ENCODE results near the gene APOL6. TPM values are rescaled to one million over a fixed set of nuclear protein-coding genes. Genes with fewer than 3 reads are reported as not detected.

APOL6 gene
- total RNA-seq, 1 donor, result 39.3 TPM

DNA sequence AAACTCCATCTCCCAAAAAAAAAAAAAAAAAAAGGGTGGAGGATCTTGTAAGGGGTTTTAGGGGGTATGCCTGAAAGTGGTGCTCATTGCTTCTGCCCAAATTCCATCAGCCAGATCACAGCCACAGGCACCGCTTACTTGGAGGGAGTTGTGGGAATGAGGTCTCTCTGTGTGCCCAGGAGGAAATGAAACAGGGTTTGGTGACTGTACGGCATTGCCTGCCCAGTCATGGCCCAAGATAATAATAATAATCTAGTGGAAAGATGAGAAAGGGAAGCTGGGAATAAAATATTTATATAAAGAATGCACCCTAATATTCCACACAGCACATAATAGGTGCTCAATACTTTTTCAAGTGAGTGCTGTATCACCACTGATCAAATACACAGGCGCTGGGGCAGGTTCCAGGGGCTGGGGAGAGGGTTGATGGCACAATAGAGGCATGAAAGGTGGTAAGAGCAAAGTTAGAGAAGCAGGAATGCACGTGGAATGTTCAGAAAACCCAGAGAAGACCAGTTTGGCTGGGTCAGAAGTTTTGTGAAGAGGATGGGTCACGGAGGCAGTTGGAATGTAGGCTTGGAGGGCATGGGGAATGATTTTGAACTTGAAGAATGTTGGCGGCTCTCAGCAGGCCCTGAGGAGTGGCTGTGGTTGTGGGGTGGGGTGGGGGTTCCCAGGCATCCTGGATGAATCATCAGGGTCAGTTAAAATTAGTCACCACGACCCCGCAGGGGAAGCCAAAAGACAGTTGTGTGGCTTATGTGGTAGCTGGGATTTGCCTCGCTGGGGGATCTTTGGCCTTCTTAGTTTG lies 18.6 kb upstream of the APOL6 start:
- TF ChIP-seq, protein P1, sequence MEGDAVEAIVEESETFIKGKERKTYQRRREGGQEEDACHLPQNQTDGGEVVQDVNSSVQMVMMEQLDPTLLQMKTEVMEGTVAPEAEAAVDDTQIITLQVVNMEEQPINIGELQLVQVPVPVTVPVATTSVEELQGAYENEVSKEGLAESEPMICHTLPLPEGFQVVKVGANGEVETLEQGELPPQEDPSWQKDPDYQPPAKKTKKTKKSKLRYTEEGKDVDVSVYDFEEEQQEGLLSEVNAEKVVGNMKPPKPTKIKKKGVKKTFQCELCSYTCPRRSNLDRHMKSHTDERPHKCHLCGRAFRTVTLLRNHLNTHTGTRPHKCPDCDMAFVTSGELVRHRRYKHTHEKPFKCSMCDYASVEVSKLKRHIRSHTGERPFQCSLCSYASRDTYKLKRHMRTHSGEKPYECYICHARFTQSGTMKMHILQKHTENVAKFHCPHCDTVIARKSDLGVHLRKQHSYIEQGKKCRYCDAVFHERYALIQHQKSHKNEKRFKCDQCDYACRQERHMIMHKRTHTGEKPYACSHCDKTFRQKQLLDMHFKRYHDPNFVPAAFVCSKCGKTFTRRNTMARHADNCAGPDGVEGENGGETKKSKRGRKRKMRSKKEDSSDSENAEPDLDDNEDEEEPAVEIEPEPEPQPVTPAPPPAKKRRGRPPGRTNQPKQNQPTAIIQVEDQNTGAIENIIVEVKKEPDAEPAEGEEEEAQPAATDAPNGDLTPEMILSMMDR (IDR thresholded peaks at IDR 0.05; ENCODE audit: insufficient read depth, low read depth, low read length), result no peak
- no peak overlapping the region for H3K4me3 ChIP-seq (ENCODE audit: low read depth, low read length)
- DNase-seq (ENCODE audit: low read depth), result peak; percentile 97

DNA sequence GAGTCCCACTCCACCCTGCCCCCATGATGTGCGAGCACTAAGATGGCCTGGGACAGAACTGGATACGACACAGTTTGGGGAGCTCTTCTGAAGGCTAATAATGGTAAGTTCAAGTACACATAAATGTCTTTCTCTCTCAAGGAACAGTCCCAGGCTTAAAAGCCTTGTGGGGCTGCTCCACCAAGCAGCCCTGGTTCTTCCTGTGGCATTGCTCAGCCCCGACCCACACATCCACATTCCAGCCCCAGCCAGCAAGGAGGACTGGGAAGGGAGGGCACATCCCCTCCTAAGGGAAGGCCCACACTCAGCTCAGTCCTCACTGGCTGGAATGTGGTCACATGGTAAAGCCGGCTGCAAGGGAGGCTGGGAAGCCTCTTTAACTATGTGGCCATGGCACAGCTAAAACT lies 17.9 kb upstream of the APOL6 start:
- TF ChIP-seq, protein P1 (IDR thresholded peaks at IDR 0.05; ENCODE audit: insufficient read depth, low read depth, low read length), result no peak
- DNase-seq (ENCODE audit: low read depth), result peak; percentile 37
- H3K4me3 ChIP-seq (ENCODE audit: low read depth, low read length), result no peak overlapping the region

DNA sequence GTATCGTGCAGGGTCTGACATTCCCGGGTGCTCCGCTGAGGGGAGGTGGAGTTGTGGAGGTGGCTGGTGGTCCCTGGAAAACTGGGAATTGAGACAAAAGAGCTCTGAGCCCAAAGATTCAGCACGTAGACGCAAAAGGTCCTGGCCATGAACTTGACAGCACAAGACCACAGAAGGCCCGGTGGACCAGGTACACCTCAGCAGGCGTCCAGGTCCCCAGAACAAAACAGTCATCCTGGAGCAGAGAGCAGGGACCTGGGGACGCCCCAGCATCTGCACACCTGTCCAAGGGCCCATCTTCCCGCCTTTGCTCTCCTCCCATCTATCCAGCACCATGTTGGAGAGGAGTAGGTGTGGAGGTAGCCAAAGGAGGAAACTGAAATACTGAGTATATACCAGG lies 17.4 kb upstream of the APOL6 start:
- TF ChIP-seq, protein P1 (IDR thresholded peaks at IDR 0.05; ENCODE audit: insufficient read depth, low read depth, low read length), result no peak
- no peak for DNase-seq (ENCODE audit: low read depth)
- H3K4me3 ChIP-seq (ENCODE audit: low read depth, low read length), result no peak overlapping the region

DNA sequence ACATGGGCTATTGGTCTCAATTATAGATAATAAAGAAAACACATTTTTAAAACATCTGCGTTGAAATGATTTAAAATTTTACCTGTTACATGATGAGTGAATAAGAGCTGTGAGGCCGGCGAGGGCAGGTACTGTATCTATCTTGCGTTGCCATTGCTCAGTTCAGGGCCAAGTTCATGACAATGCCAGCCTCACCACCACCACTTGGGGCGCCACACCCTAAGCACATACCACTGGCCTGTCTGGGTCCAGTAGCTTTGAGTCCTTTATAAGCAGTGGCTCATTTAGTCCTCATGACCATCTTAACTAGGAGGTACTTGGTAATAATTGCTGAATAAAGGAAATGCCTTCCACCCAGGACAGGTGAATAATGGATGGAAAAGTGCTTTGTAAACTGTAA lies 16.6 kb upstream of the APOL6 start:
- no peak overlapping the region for H3K4me3 ChIP-seq (ENCODE audit: low read depth, low read length)
- peak; percentile 36 for DNase-seq (ENCODE audit: low read depth)
- TF ChIP-seq, protein P1 (IDR thresholded peaks at IDR 0.05; ENCODE audit: insufficient read depth, low read depth, low read length), result peak; percentile 57

DNA sequence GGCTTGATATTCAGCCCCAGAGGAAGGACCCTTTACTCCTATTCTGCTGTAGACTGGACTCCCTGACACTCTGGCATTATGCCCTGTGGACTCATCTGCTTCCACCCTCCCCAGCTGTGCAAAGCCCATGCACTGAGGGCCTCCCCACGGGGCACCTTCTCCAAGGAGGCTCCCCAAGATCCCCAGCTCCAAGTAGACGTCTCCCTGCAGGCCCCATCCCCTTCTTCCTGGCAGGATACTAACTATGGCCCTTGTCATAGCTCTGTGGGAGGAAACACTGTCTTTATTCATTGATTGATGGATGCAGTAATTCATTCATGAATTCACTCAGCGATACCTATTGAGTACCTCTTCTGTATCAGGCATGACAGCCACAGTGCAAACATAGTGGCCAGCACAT lies 15.3 kb upstream of the APOL6 start:
- no peak for DNase-seq (ENCODE audit: low read depth)
- TF ChIP-seq, protein P1 (IDR thresholded peaks at IDR 0.05; ENCODE audit: insufficient read depth, low read depth, low read length), result no peak

DNA sequence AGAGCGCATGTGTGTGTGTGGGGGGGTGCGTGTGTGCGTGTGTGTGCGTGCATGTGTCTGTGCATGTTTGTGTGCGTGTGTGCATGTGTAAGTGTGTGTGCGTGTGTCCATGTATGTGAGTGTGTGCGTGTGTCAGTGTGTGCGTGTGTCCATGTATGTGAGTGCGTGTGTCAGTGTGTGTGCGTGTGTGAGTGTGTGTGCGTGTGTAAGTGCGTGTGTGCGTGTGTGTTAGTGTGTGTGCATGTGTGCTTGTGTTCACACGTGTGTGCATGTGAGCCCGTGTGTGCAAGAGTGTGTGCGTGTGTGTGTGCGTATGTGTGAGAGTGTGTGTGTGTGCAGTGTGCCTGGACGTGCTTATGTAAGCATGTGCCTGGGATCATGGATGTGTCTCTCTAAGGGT lies 14.7 kb upstream of the APOL6 start:
- no peak for DNase-seq (ENCODE audit: low read depth)
- TF ChIP-seq, protein P1 (IDR thresholded peaks at IDR 0.05; ENCODE audit: insufficient read depth, low read depth, low read length), result no peak

More for the DNA sequence above, 15.3 kb upstream of the APOL6 start:
- H3K4me3 ChIP-seq (ENCODE audit: low read depth, low read length), result no peak overlapping the region

More for the DNA sequence above, 14.7 kb upstream of the APOL6 start:
- H3K4me3 ChIP-seq (ENCODE audit: low read depth, low read length), result no peak overlapping the region

Data from fibroblast of villous mesenchyme (primary cell).